GM21825 (cell line): ENCODE measurements around the gene VPS45.

Experiments
- ATAC-seq: cut with Tn5 transposase; IDR thresholded peaks from one replicate; pipeline ENCODE4 v1.9.1; 2021; ENCODE audit warnings: mild to moderate bottlenecking, moderate library complexity; ENCODE audit not compliant: unreplicated experiment

The VPS45 gene

GRCh38 chr1:150186789-150187559 lies 119.4 kb downstream of the VPS45 start:
- ATAC-seq, result no peak

GRCh38 chr1:150187560-150187931 lies 120.0 kb downstream of the VPS45 start:
- ATAC-seq, result no peak

GRCh38 chr1:150192012-150192411 lies 124.4 kb downstream of the VPS45 start:
- ATAC-seq, result no peak

- no peak for ATAC-seq
Measured at GRCh38 chr1:150194381-150195031, 126.9 kb downstream of the VPS45 start.
